Cerebellar nuclear complex (tissue), 1 donor: Measurements from ENCODE around the gene HOXB13.

Source experiments
- DNase-seq, 2 experiments: peaks; one replicate each; lab custom pipeline; 2025; lab: John Stamatoyannopoulos, UW

HOXB13 gene

GRCh38 chr17:48748718-48749566 lies 20.4 kb upstream of the HOXB13 start:
- no peak for DNase-seq

DNA sequence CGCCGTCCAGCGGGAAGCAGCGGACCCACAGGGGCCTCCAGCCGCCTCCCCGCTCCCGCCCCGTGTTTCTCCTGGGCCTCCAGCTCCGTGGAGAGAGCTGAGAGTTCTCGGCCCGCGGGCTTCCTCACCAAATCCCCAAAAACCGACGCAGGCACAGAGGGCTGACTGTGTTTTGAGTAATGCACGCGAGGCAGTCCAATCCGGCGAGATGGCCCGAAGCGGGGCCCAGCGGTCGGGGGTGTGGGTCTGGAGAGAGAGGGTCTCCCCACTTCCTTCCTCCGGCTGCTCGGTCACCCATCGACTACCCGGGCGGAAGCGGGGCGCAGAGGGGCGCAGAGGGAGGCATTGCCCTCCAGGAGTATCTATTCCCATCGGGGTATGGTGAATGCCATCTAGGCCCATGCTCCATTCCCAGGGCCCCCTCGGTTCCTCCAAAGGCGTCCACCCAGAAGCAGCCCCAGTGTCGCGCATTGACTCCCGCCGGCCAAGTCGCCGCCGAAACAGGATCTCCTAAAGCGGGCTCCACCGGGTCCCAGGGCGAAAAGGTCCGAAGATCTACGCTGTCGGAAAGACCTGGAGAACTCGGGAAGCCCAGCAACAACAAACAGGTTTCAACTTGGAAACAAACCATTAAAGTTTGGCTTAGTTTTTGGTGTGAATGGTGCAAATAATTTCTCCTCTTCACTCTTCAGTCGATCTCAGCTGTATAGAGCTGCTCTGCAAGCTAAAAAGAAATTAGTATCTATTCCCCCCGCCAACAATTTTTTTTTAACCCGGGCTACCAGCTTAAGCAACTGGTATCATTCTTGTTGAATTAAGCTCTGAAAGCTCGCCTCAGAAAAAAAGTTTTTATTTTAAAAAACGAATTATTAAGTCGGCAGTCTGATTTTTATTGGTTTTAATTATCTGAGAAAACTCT lies 19.2 kb upstream of the HOXB13 start:
- no peak for DNase-seq

GRCh38 chr17:48746916-48747444 lies 18.4 kb upstream of the HOXB13 start:
- DNase-seq: no peak

DNA sequence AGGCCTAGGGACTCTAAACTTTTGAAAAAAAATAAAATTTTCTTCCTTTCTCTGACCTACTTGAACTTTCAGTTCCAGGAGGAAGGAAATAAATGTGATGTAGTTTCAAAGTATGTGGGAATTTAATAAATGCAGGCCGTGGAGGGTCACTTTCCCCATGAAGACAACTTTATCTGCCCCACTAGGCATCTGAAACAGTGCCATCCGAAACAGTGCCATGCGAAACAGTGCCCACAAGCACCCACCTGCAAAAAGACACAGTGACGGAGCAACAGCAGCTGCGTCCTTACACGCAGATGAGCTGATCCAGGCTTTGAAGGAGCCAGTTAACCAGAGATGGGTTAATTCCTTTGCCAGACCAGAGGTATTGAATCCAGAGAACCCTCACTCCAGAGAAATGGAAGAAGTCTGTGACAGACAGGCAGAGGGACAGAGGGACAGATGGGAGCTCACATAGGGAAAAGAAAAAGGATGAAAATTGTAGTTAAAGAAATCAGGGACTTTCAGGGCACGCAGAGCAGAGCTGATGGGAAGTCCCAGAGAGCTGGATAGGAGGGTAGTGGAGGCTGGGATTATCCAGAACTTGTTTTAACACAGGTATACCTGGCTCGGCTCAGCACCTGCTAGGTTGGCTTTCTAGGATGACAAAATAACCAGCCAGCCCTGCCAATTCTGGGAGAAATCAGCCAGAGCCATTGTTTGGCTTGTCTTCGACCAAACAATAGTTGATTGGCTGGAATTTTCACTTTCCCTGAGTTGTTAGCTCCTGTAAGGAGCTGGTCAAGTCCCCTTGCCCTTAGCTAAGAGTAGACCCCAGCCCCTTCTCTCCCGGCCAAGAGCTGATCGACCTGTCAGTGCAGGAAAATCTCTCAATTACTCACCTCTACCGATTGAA lies 17.1 kb upstream of the HOXB13 start:
- DNase-seq: no peak

DNA sequence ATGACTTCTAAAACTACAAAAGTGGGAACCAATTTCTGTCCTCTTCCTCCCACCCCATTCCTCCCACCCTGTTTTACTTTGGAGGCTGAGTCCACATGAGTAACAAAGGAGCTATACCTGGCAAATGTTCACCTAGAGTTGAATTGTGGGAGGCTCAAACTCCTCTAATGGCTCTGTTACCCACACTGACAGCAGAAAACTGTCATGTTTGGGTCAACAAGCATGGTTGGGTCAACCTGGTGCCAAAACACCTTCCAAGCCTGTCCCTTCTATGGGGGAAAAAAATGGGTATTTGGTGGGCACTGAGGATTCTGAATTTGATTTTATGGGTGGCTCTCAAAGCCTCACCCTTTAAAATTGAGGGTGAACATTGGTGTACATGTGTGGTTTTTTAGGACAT lies 12.0 kb upstream of the HOXB13 start:
- DNase-seq: no peak

- DNase-seq: no peak
Observed at GRCh38 chr17:48738803-48739526, 10.4 kb upstream of the HOXB13 start.

DNA sequence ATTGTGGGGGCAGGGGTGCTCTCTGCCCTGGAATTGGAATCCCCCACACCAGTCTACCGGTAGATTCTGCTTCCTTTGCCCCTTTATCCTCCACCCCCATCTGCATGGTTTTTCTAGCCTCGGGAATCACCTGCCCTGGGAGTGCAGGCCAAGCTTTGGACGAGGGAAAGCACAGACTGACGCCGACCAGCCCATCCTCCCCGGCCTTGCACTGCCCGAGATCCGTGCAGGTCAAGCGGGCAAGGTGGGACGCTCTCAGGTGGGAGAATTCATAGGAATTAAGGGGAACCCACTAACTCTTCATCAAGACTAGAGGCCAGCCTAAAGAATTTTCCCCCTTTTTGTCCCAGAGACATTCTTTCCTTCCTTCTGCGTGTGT lies 9.9 kb upstream of the HOXB13 start:
- DNase-seq: no peak

GRCh38 chr17:48737330-48738043 lies 8.9 kb upstream of the HOXB13 start:
- DNase-seq: no peak

DNA sequence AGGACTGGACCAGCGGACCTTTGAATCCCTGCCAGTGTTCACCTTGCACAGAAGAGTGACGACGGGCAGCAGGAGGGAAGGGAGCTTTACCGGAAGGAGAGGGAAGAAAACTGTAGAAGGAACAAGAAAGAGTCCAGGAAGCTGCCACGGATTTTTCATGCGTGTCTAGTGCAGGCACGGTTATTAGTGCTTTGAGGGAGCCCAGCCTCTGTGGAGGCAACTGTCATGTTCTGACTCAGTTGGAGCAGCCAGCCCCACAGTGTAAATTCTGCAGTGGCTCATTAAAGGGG lies 6.5 kb upstream of the HOXB13 start:
- DNase-seq: no peak

GRCh38 chr17:48734333-48735061 lies 5.9 kb upstream of the HOXB13 start:
- no peak for DNase-seq

DNA sequence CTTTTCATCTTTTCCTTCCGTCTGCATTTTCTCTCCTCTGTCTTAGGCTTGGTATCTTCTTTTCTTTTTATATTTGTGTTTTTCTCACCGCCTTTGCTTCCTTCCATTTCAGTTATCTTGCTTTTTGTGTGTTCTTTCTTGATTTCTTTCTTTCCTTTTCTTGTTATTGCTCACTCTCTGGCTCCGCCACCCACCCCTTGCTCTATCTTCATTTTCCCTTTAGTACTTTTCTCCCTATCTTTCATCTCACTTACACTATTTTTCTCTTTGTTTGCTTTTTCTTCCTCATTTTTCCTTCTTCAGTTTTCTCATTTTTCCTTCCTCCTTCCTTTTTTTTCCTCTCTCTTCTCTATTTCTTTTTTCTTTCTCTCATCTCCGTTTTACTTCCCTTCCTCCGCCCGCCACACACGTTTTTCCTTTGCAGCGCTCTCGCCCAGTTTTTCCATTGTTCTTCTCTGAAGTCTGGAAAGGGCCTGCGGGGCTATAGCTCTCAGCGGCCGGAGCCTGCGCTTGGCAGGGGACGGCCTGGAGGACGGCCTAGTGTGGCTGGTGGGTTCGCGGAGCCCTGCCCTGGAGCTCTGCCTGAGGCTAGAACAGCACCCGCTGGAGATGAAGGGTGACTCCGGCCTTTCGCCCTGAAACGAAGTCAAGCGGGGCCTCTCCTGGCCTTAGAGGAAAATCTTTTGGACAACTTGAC lies 5.2 kb upstream of the HOXB13 start:
- DNase-seq: no peak

GRCh38 chr17:48732688-48733629 lies 4.4 kb upstream of the HOXB13 start:
- DNase-seq: no peak

GRCh38 chr17:48731355-48731754 lies 2.8 kb upstream of the HOXB13 start:
- DNase-seq: no peak

DNA sequence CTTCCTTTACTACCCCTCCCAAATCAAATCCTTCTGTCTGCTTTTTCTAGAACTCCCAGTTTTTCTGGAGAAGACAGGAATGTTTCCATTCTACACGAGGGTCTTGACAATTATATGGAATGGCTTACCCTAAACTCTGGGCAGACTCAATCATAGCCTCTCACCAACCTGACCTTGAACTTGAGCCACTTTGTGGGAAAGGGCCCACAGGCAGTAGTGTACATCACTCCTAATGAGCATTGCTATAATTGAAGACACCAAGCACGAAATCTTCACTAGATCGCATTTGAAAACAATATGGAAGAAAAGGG lies 1.6 kb upstream of the HOXB13 start:
- no peak for DNase-seq

DNA sequence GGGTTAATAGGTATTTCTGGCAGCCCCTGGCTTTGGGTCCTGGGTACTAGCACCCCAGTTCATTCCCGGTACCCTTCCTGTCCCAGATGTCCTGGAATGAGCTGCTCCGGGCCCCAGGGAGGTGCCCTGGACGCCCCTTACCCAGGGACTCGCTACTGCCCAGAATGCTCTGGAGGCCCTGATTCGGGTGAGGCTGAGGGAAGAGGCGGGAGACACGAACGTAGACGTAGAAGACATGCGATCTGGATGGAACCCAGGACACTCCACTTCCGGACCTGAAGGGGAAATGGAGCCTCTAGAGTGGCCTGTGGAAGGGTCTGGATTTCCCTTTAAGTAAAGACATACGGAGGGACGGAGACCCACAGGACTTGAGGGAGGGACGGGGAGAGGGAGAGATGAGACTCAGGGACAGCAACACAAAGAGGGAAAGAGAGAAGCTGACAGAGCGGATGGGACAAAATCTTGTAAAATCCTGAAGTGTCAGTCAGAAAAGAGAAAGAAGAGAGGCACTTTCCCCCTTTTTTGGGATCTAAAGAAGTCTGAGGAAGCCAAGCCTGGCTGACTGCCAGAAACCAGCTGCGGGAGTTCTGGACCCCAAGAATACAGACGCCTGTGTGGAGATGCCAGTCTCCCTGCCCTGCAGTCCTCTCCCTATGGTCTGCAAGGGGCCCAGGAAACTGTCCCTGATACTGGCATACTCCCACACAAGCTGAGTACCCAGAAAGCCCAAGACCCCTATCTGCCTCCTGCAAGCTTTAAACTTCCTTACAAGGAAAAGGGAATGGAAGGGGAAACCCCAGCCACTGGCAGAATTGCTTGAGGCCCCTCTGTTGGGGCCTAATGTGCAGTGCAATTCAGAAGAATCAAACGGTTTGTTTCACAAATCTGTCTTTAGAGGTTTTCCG lies 1.0 kb upstream of the HOXB13 start:
- DNase-seq: no peak

GRCh38 chr17:48727415-48728175 lies 955 bp downstream of the HOXB13 start:
- DNase-seq: no peak

GRCh38 chr17:48726916-48727286 lies 1.6 kb downstream of the HOXB13 start:
- DNase-seq: no peak
